WTC11 (cell line): ENCODE measurements around the gene CCNA2.

Experiments
- CREB1 ChIP-seq: sonication (generic); formaldehyde crosslinking; IDR thresholded peaks from 2 replicates; pipeline ENCODE4 v1.8.0; 2023; ENCODE audit warnings: mild to moderate bottlenecking, missing genetic modification reagents
- FOXJ3 ChIP-seq: sonication (generic); formaldehyde crosslinking; IDR thresholded peaks from 2 replicates; pipeline ENCODE4 v1.9.0; 2021; ENCODE audit warnings: missing genetic modification reagents, mild to moderate bottlenecking, borderline replicate concordance
- HMGXB4 ChIP-seq: sonication (generic); formaldehyde crosslinking; IDR thresholded peaks from 2 replicates; pipeline ENCODE4 v1.8.1; 2023; ENCODE audit warnings: mild to moderate bottlenecking, moderate library complexity, missing genetic modification reagents
- IRF2 ChIP-seq: sonication (generic); formaldehyde crosslinking; IDR thresholded peaks from 2 replicates; pipeline ENCODE4 v1.8.0; 2022; ENCODE audit warnings: low read depth, missing genetic modification reagents, borderline replicate concordance
- TF ChIP-seq, protein P1 (sequence below): fragments of 200-600 bp; IDR thresholded peaks from 2 replicates; pipeline ENCODE4 v1.8.0; 2022; ENCODE audit warnings: antibody characterized with exemption

DNA sequence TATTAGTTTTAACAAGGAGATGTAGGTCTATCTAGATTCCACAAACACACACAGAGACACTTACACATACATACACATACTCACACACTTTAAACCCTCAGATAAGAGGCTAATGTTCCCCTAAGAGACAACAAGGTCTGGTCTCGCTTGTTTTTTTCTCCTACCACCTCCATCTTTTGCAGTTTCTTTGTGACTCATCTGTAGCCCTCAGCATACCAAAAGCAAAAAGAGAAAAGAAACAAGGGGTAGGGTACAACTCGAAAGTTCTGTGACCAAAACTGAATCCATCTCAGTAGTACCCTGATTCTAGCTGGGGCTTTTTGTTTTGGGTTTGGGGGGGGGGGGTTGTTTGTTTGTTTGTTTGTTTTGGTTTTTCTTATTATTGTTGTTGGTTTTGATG, 34.8 kb downstream of the CCNA2 start:
- TF ChIP-seq, protein P1, sequence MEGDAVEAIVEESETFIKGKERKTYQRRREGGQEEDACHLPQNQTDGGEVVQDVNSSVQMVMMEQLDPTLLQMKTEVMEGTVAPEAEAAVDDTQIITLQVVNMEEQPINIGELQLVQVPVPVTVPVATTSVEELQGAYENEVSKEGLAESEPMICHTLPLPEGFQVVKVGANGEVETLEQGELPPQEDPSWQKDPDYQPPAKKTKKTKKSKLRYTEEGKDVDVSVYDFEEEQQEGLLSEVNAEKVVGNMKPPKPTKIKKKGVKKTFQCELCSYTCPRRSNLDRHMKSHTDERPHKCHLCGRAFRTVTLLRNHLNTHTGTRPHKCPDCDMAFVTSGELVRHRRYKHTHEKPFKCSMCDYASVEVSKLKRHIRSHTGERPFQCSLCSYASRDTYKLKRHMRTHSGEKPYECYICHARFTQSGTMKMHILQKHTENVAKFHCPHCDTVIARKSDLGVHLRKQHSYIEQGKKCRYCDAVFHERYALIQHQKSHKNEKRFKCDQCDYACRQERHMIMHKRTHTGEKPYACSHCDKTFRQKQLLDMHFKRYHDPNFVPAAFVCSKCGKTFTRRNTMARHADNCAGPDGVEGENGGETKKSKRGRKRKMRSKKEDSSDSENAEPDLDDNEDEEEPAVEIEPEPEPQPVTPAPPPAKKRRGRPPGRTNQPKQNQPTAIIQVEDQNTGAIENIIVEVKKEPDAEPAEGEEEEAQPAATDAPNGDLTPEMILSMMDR, result no peak
- TF ChIP-seq IRF2 (no peak), HMGXB4 (CRISPR knock-in tag) (no peak), CREB1 (no peak), FOXJ3 (CRISPR knock-in tag) (no peak)
